ENCODE measurements around the gene FTO.

The FTO gene

DNA sequence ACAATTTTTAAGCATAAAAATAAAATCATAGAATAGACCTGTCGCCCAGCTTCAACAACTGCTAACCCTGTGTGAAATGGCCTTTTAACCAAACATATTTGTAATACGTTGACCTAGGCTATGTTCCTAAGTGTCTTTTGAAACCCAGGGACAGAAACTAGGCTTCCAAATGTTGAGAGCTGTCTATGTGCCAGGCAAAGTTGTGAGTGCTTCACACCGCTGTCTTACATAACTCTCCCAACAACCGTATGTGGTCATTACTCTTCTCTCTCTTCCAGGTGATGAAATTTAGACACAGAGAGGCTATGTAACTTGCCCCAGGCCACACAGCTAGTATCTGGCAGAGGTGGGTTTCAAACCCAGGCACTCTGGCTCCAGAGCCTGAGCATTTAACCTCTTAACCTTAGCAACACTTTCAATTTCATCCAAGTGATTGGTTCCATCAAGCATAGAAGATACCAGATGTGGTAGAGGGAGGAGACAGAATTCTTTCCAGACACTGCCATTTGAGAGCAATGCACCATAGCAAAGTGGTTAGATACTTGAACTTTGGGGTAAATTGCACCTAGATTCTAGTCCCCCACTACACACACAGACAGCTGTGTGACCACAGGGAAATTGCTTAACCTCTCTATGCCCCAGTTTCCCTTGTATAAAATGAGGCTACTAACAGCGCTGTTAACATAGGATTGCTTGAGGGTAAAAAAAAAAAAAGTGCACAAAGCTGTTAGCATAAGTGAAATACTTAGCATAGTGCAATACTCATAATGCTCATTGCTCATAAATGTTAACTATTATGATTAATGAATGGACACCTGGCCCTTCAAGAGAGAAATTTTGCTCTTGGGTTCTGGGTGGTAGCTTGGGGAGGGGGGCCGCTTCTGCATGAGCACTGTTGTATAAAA is 422.0 kb downstream of the FTO start:
- TF ChIP-seq GATA2 (IDR thresholded peaks at IDR 0.05; ENCODE audit: low read depth, low read length) (no peak), GATA3 (IDR thresholded peaks at IDR 0.05; ENCODE audit: low read depth, low read length) (no peak)

DNA sequence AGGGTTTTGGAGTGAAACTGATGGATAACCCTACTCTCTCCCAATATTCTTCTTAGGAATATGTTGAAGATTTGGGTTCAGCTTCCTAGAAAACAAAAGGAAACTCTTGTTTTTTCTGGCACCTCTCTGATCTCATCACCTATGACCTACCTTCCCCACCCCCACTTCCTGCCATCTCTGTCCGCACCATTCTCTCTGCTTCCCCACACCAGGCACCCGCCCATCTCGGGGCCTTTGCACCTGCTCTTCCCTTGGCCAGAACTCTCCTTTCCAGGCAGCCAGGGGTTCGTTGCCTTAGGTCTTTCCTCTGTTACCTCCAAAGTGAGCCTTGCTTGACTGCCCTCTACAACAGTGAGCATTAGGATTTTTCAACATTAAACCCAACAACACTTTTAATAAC is 423.0 kb downstream of the FTO start:
- TF ChIP-seq GATA2 (IDR thresholded peaks at IDR 0.05; ENCODE audit: low read depth, low read length) (no peak), GATA3 (IDR thresholded peaks at IDR 0.05; ENCODE audit: low read depth, low read length) (no peak)

DNA sequence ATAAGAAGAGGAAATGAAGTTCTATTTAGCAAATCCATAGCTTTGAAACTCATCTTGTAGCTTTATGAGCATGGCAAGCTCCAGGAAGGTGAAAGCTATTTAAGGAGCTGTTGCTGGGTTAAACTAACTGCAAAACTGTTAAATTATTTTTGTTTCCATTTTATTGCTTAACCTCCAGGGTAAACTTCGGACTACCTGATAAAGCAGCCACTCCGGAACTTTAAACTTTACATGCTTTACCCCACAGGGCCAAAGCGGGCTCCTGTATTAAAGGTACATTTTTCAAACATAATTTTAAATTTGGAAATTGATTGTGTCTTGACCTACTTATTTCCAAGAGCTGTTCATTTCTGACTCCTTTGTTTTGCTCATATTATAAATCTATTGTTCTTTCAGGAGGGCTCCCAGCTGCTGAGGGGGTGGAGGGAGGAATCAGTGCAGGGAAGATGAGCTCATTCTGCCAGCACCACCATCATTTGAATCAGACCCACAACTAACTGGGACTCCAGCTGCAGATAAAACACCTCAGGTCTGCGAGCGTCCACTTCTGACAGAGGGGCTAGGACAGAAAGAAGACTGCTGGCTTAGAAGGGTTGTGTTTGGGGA is 424.8 kb downstream of the FTO start:
- TF ChIP-seq GATA2 (IDR thresholded peaks at IDR 0.05; ENCODE audit: low read depth, low read length) (no peak), GATA3 (IDR thresholded peaks at IDR 0.05; ENCODE audit: low read depth, low read length) (no peak)

DNA sequence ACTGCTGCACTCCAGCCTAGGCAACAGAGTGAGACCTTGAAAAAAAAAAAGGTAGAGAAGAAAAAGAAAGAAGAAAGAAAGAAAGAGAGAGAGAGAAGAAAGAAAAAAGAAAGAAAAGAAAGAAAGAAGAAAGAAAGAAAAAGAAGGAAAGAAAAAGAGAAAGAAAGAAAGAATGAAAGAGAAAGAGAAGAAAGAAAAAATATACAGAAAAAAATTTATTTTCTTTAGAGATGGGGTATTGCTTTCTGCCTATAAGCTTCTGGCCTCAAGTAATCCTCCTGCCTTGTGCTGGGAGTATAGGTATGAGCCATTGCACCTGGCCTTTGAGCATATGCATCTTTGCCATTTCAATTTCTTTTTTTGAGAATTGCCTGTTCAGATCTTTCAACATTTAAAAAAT is 425.9 kb downstream of the FTO start:
- TF ChIP-seq GATA2 (IDR thresholded peaks at IDR 0.05; ENCODE audit: low read depth, low read length) (no peak), GATA3 (IDR thresholded peaks at IDR 0.05; ENCODE audit: low read depth, low read length) (no peak)

DNA sequence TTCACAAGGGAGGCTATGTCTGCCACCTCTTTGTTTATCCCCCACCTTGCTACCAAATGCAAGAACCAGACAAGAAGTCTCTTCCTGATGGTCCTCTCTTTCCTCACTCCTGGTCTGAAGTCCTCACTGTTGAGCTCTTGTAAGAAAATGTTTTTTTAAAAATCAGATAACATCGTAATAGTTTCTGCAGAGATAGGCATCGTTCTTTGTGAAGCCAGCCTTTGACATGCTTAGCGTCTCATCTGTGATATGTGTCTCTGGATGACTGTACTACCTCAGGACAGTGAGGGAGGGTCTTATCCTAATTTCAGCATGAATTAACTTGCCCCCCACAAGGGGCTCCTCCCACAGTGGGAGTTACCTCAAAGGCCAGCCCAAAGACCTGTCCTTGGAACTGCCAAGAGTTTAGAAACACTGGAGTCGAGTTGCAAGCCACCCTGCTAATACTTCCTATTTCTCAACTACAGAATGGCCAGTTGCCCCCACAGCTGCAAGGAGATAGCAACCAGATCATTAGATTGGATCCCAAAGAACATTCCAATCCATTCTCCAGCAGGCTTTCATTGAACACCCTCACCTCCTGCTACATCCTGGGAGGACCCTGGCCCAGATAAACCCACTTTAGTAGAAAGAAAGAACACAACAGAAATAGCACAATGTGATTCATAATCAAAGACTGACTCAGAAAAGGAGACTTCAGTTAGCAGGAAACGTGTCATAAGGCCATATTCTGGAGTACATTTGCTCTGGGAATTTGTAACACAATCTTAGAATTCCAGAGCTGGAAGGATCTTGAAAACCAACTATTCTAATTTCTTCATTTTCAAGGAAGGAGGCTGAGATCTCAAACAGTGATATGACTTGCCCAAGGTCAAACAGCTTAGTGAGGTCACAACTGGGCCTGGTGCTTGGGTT is 431.7 kb downstream of the FTO start:
- TF ChIP-seq GATA2 (IDR thresholded peaks at IDR 0.05; ENCODE audit: low read depth, low read length): no peak
- no peak for TF ChIP-seq GATA3 (IDR thresholded peaks at IDR 0.05; ENCODE audit: low read depth, low read length)

DNA sequence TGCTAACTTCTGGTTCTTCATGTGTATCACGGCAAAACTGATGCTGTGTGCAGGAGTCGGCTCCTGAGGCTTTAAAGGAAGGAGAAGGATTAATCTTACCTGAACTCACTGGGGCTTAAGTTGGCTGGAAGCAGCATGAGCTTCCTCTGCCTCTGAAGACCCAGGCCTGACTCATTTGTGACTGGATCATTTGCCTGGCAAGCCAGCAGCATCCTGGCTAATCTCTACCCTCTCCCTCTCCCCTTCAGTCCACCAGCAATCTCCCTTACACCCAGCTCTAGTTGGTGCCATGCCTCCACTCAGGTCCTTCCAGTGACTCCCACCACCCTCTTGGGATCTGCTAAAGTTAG is 432.3 kb downstream of the FTO start:
- no peak for TF ChIP-seq GATA3 (IDR thresholded peaks at IDR 0.05; ENCODE audit: low read depth, low read length)
- TF ChIP-seq GATA2 (IDR thresholded peaks at IDR 0.05; ENCODE audit: low read depth, low read length): no peak

DNA sequence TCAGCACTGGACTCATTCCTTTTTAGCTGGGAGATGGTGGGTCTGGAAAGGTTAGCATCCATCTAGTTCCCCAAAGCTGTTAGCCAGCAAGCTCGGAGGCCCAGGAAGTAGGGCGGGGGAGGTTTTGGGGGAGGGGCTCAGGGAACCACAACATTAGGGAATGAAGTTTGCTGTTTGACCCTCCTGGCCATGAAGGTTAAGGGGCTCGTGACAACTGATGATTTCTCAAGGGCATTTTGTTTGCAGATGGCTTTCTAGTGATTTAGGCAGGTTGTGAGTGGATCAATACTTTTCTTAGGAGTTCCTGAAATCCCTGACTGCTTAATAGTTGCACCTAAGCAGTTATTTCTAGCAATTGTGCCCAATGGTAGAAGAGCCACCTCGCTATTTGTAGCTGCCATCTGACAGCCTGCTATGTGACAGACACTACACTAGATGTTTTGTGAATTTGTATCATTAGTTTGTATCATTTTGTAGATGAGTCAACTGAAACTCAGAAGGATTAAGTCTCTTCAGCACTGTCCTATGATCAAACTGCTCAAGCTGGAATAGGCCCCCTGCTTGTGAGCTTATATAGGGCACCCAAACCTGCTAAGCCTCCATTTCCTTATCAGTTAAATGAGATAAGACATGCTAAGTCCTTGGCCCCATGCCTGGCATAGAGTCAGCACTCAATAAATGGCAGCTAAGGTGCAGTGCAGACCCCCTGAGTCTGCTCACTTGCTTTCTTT is 436.3 kb downstream of the FTO start:
- TF ChIP-seq GATA3 (IDR thresholded peaks at IDR 0.05; ENCODE audit: low read depth, low read length) (no peak), GATA2 (IDR thresholded peaks at IDR 0.05; ENCODE audit: low read depth, low read length) (no peak)

DNA sequence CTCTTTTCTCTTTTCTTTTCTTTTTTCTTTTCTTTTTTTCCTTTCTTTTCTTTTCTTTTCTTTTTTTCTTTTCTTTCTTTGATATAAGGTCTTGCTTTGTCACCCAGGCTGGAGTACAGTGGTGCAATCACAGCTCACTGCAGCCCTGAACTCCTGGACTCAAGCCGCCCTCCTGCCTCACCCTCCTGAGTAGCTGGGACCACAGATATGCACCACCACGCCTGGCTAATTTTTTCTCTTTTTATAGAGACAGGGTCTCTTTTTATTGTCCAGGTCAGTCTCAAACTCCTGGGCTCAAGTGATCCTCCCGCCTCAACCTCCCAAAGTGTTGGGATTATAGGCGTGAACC is 436.8 kb downstream of the FTO start:
- TF ChIP-seq GATA3 (IDR thresholded peaks at IDR 0.05; ENCODE audit: low read depth, low read length) (no peak), GATA2 (IDR thresholded peaks at IDR 0.05; ENCODE audit: low read depth, low read length) (no peak)

DNA sequence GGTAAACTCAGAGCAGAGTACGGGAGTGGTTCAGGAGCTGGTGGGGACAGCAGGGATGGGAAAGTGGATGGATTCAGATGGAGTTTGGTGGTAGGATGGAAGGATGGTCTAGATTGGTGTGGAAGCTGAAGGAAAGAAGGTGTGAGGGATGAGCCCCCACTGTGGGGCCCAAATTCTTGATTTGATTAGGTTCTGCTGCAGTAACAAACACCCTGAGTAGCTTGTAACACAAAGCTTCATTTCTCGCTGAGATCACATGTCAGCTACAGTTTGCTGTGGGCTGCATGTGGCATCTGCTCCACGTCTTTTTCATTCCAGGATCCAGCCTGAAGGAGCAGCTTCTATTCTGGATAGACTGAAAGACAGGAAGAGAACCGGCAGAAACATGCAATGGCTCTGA is 438.8 kb downstream of the FTO start:
- TF ChIP-seq GATA3 (IDR thresholded peaks at IDR 0.05; ENCODE audit: low read depth, low read length) (no peak), GATA2 (IDR thresholded peaks at IDR 0.05; ENCODE audit: low read depth, low read length) (no peak)

DNA sequence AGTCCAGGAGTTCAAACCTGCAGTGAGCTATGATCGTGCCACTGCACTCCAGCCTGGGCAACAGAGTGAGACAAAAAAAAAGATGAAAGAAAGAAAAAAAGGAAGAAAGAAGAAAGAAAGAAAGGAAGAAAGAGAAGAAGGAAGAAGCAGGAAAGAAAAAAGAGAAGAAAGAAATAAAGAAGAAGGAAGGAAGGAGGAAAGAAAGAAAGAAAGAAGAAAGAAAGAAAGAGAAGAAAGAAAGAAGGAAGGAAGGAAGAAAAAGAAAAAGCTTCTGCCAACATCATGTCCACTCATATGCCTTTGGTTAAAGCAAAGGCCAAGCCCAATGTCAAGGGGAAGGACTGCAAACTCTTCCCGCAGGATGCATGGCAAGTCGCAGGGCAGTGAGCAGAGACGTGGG is 439.5 kb downstream of the FTO start:
- no peak for TF ChIP-seq GATA2 (IDR thresholded peaks at IDR 0.05; ENCODE audit: low read depth, low read length)
- TF ChIP-seq GATA3 (IDR thresholded peaks at IDR 0.05; ENCODE audit: low read depth, low read length): no peak

DNA sequence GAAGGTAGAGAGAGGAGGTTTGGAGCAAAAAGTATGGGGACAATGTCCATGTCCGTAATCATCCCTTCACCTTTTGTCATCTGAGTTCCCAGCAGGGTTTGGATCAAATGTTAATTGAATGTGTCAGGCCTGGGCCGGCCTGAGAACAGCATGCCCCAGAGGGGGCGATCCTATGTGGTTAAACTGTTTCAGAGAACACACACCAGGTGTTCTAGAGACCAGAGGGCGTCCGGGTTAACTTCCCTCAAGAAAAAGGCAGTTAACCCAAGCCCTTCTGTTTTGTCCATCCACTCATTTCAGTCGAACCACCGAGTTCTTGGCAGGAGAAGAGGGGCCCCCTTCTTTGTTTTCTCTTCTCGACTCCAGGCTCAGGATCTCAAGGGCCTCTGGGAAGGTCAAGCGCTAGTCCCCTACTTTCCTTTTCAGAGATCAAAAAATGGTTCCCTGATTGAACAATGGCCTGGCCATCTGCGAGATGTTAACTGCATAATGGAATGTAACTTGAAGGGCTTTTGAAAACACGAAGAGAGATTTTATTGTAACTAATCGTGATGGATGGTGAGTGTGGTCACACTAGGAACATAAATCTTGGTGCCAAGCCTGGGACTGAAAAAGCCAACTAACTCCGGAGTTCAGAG is 440.1 kb downstream of the FTO start:
- TF ChIP-seq GATA3 (IDR thresholded peaks at IDR 0.05; ENCODE audit: low read depth, low read length) (no peak), GATA2 (IDR thresholded peaks at IDR 0.05; ENCODE audit: low read depth, low read length) (no peak)

DNA sequence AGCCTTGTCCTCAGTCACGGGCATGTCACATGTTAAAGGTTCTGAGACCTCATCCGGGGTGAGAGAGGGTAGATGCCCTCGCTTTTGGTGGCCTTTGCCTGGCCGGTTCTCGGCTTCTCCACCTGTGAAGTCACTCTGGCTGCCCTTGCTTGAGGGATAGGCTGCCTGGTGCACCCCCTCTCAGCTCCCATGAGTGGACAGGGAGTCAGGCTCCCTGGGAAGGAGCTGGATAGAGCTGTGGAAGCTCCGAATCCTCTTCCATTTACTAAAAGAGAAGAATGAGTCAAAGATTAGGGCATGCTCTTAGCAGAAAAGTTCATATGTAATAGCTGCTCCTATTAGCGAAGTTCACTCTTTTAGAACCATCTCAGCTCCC is 440.6 kb downstream of the FTO start:
- TF ChIP-seq GATA3 (IDR thresholded peaks at IDR 0.05; ENCODE audit: low read depth, low read length): no peak
- TF ChIP-seq GATA2 (IDR thresholded peaks at IDR 0.05; ENCODE audit: low read depth, low read length): no peak

DNA sequence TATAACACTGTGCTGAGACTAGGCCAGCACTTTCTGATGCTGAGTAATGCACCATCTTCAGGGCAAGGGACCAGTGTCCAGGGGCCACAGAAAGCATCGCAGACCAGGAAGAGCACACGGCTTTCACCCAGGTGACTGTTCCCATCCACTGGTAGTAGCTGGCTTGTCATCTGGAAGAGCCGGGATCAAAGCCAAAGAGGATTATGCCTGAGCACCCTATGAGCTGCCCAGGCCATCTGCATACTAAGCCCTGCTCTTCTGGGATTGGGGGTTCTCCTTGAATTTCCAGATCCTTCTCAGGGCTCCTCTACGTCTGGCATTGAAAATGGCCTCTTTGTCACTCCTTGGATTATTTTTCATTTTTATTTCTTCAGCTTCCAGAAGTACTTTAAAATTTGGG is 441.9 kb downstream of the FTO start:
- TF ChIP-seq GATA3 (IDR thresholded peaks at IDR 0.05; ENCODE audit: low read depth, low read length): no peak
- TF ChIP-seq GATA2 (IDR thresholded peaks at IDR 0.05; ENCODE audit: low read depth, low read length): no peak
